Measurements from ENCODE around the gene TNFRSF13B.

Gene TNFRSF13B

GRCh38 chr17:16989953-16990860 lies 18.3 kb upstream of the TNFRSF13B start:
- TF ChIP-seq, protein P1, sequence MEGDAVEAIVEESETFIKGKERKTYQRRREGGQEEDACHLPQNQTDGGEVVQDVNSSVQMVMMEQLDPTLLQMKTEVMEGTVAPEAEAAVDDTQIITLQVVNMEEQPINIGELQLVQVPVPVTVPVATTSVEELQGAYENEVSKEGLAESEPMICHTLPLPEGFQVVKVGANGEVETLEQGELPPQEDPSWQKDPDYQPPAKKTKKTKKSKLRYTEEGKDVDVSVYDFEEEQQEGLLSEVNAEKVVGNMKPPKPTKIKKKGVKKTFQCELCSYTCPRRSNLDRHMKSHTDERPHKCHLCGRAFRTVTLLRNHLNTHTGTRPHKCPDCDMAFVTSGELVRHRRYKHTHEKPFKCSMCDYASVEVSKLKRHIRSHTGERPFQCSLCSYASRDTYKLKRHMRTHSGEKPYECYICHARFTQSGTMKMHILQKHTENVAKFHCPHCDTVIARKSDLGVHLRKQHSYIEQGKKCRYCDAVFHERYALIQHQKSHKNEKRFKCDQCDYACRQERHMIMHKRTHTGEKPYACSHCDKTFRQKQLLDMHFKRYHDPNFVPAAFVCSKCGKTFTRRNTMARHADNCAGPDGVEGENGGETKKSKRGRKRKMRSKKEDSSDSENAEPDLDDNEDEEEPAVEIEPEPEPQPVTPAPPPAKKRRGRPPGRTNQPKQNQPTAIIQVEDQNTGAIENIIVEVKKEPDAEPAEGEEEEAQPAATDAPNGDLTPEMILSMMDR (IDR thresholded peaks at IDR 0.05; ENCODE audit: extremely low read depth, insufficient read depth, missing control alignments) = no peak
- no peak for DNase-seq (ENCODE audit: low spot score)
- in situ Hi-C loops (cut with MboI; ENCODE audit: low pct_unique_long_range_greater_than_20kb, low sequenced_read_pairs, unreplicated experiment) = no loop called here

GRCh38 chr17:16989230-16989952 lies 17.5 kb upstream of the TNFRSF13B start:
- TF ChIP-seq, protein P1 (IDR thresholded peaks at IDR 0.05; ENCODE audit: extremely low read depth, insufficient read depth, missing control alignments) = no peak
- peak; percentile 62 for DNase-seq (ENCODE audit: low spot score)
- in situ Hi-C loops (cut with MboI; ENCODE audit: low pct_unique_long_range_greater_than_20kb, low sequenced_read_pairs, unreplicated experiment) = no loop called here

- in situ Hi-C loops (cut with MboI; ENCODE audit: low pct_unique_long_range_greater_than_20kb, low sequenced_read_pairs, unreplicated experiment) = no loop called here
- TF ChIP-seq, protein P1 (IDR thresholded peaks at IDR 0.05; ENCODE audit: extremely low read depth, insufficient read depth, missing control alignments) = no peak
- DNase-seq (ENCODE audit: low spot score) = peak; percentile 68
Measured at GRCh38 chr17:16988749-16989229, 16.9 kb upstream of the TNFRSF13B start.

DNA sequence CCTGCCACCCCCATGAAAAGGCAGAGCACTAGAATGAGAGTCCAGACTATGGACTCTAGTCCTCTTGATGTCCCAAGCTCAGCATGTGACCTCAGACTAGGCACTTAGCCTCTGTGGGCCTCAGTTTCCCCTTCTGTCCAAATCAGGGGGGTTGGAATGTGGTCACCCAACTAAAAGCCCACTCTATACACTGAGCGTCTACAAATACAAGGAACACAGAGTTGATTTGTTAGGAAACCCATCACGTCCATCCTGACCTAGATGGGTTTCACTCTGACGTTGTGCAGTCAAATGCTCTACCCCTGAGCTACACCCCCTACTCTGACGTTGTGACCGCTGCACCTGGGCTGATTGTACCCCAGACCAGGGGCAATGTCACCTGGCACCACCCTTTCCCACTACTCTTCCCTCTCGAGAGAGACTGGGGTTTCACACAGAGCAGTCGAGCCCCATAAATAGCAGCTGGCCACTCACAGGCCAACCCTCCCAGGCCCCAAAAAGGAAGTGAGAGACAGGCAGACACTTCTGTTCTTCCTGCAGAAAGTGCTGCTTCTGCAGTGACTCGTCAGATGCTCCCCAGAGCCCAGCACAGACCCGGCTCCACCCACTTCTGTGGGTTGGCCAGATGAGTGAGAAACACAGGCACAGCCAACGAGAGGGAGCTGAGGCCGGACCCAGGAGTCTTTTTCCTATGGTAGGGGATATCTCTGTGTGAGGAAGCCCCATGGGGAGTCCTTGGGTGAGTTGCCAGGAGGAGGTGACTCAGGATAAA lies 16.1 kb upstream of the TNFRSF13B start:
- TF ChIP-seq, protein P1 (IDR thresholded peaks at IDR 0.05; ENCODE audit: extremely low read depth, insufficient read depth, missing control alignments) = no peak
- in situ Hi-C loops (cut with MboI; ENCODE audit: low pct_unique_long_range_greater_than_20kb, low sequenced_read_pairs, unreplicated experiment) = no loop called here
- DNase-seq (ENCODE audit: low spot score) = peak; percentile 88

- DNase-seq (ENCODE audit: low spot score) = no peak
- in situ Hi-C loops (cut with MboI; ENCODE audit: low pct_unique_long_range_greater_than_20kb, low sequenced_read_pairs, unreplicated experiment) = no loop called here
- TF ChIP-seq, protein P1 (IDR thresholded peaks at IDR 0.05; ENCODE audit: extremely low read depth, insufficient read depth, missing control alignments) = no peak
Measured at GRCh38 chr17:16987066-16987829, 15.3 kb upstream of the TNFRSF13B start.

Measured in GM13977 (cell line).